PC-3 (cell line): Measurements from ENCODE around the gene PLAC9. TPM values are rescaled to one million over a fixed set of nuclear protein-coding genes. Genes with fewer than 3 reads are reported as not detected.

Experiments used
- ATAC-seq: fragments of 200-7000 bp; cut with Tn5 transposase; 2 replicates; pipeline ENCODE4 v1.9.1; 2020; ENCODE audit warnings: mild to moderate bottlenecking, moderate library complexity
- BruUV-seq: library from RNA; stranded (reverse); fragments of 400-500 nt; replicated peaks from 2 replicates; lab custom pipeline; 2021; lab: Mats Ljungman, UMichigan
- CTCF ChIA-PET: fragments of 300-600 bp; sonication (Branson Sonifier 250); formaldehyde crosslinking; loops from one replicate; lab custom pipeline; 2022; ENCODE audit warnings: antibody characterized with exemption; lab: Charles Lee
- POLR2A ChIA-PET: fragments of 300-600 bp; sonication (Branson Sonifier 250); formaldehyde crosslinking; loops from one replicate; lab custom pipeline; 2022; ENCODE audit warnings: antibody characterized with exemption; ENCODE audit not compliant: unreplicated experiment; lab: Charles Lee
- DNase-seq: peaks from one replicate; pipeline ENCODE4 v3.0.0-alpha.2; 2015
- H2AFZ ChIP-seq: fragments of 300-600 bp; sonication (generic); 2 replicates; pipeline ENCODE4 v1.6.0; 2016; ENCODE audit warnings: antibody characterized with exemption, low read length
- H3F3A ChIP-seq: fragments of 300-600 bp; sonication (generic); one replicate; pipeline ENCODE4 v1.6.0; 2017; ENCODE audit warnings: antibody characterized with exemption, low read length, control low read depth, mild to moderate bottlenecking; ENCODE audit not compliant: unreplicated experiment
- H3K27ac ChIP-seq: fragments of 300-600 bp; sonication (generic); 2 replicates; pipeline ENCODE4 v1.5.1; 2016; ENCODE audit warnings: mild to moderate bottlenecking, low read length
- H3K27me3 ChIP-seq: fragments of 300-600 bp; sonication (generic); 2 replicates; pipeline ENCODE4 v1.6.1; 2016; ENCODE audit warnings: low read length, mixed read lengths
- H3K36me3 ChIP-seq: fragments of 300-600 bp; sonication (generic); 2 replicates; pipeline ENCODE4 v1.6.1; 2016; ENCODE audit warnings: low read depth, mixed run types, low read length, mixed read lengths
- H3K4me1 ChIP-seq: fragments of 300-600 bp; sonication (generic); 2 replicates; pipeline ENCODE4 v1.5.1; 2016; ENCODE audit warnings: low read length; ENCODE audit not compliant: insufficient read depth
- H3K4me2 ChIP-seq: fragments of 300-600 bp; sonication (generic); 2 replicates; pipeline ENCODE4 v1.6.0; 2016; ENCODE audit warnings: low read length
- H3K4me3 ChIP-seq: fragments of 300-600 bp; sonication (generic); 2 replicates; pipeline ENCODE4 v1.5.1; 2016; ENCODE audit warnings: mild to moderate bottlenecking, low read length, mixed read lengths
- H3K79me2 ChIP-seq: fragments of 300-600 bp; sonication (generic); 2 replicates; pipeline ENCODE4 v1.6.1; 2017; ENCODE audit warnings: low read length, mixed read lengths
- H3K9ac ChIP-seq: fragments of 300-600 bp; sonication (generic); 2 replicates; pipeline ENCODE4 v1.6.0; 2016; ENCODE audit warnings: mild to moderate bottlenecking, low read length
- H3K9me2 ChIP-seq: fragments of 300-600 bp; sonication (generic); replicated peaks from 2 replicates; pipeline ENCODE4 v1.6.1; 2016; ENCODE audit warnings: mixed run types, low read length, mixed read lengths
- H3K9me3 ChIP-seq: fragments of 300-600 bp; sonication (generic); 2 replicates; pipeline ENCODE4 v1.6.1; 2016; ENCODE audit warnings: low read length, mixed read lengths
- H4K20me1 ChIP-seq: fragments of 300-600 bp; sonication (generic); 2 replicates; pipeline ENCODE4 v1.6.1; 2016; ENCODE audit warnings: low read length, mixed read lengths
- CTCF ChIP-seq: fragments of 300-600 bp; sonication (generic); conservative IDR thresholded peaks from 2 replicates; pipeline ENCODE4 v1.5.1; 2017; ENCODE audit warnings: antibody characterized with exemption, low read depth, mild to moderate bottlenecking, low read length
- EZH2 ChIP-seq: fragments of 300-600 bp; sonication (generic); IDR thresholded peaks from one replicate; pipeline ENCODE4 v1.6.1; 2017; ENCODE audit warnings: antibody characterized with exemption, mild to moderate bottlenecking, low read length; ENCODE audit not compliant: unreplicated experiment
- EZH2phosphoT487 ChIP-seq: fragments of 300-600 bp; sonication (generic); IDR thresholded peaks from 2 replicates; pipeline ENCODE4 v1.6.1; 2018; ENCODE audit warnings: mild to moderate bottlenecking, antibody characterized with exemption, low read length, borderline replicate concordance
- intact Hi-C: fragments of 100-400 bp; cut with micrococcal nuclease; formaldehyde crosslinking; loops from 2 replicates; pipeline ENCODE4 v1.9.0; 2023
- total RNA-seq: library from RNA; depleted of rRNA; stranded (reverse); fragments of >200 nt; gene quantifications from 2 replicates; pipeline ENCODE4 v1.2.3, GENCODE V29; 2014

PLAC9 gene
- total RNA-seq, 1 experiment from 2014 or later, result 2.0 TPM

- Histone ChIP-seq H3K79me2 (peaks cover 33% of the 10 kb centered on the region), H4K20me1 (peaks cover 5% of the 10 kb centered on the region), H3F3A (peaks cover 13% of the 10 kb centered on the region), H3K4me1 (peaks cover 71% of the 10 kb centered on the region), H3K9ac (no peak overlapping the region), H2AFZ (no peak overlapping the region), H3K4me3 (no peak overlapping the region), H3K9me2 (no peaks in the 10 kb centered on the region), H3K9me3 (no peaks in the 10 kb centered on the region), H3K27ac (no peak overlapping the region), H3K36me3 (peaks cover 84% of the 10 kb centered on the region), H3K27me3 (no peaks in the 10 kb centered on the region), H3K4me2 (no peak overlapping the region)
- ATAC-seq (no peak), DNase-seq (peak; percentile 76)
- ChIA-PET POLR2A (no interaction called here), CTCF (interaction anchor here (0.5 to 1.3 kb wide), 3 partner anchors 43 to 815 kb away, joined by 3 to 4 read pairs (median 3); no protein-coding TSS in a partner anchor)
- BruUV-seq, result no TSS peak
- TF ChIP-seq EZH2, result no peak
- TF ChIP-seq CTCF, result peak; percentile 89
- intact Hi-C loops, result no loop called here
Measured at GRCh38 chr10:80161321-80162083, 29.0 kb downstream of the PLAC9 start.

GRCh38 chr10:80163741-80164341, 31.3 kb downstream of the PLAC9 start:
- peak; percentile 71 for ATAC-seq
- peak overlapping the region; percentile 61 for H3K9ac ChIP-seq

More at GRCh38 chr10:80163741-80164341, 31.3 kb downstream of the PLAC9 start:
- Histone ChIP-seq H4K20me1 (peaks cover 5% of the 10 kb centered on the region), H3K27me3 (no peaks in the 10 kb centered on the region), H3K79me2 (peaks cover 28% of the 10 kb centered on the region), H3K9me2 (no peaks in the 10 kb centered on the region), H3K36me3 (peaks cover 74% of the 10 kb centered on the region), H3K4me1 (peaks cover 55% of the 10 kb centered on the region), H3F3A (peaks cover 12% of the 10 kb centered on the region), H3K9me3 (no peaks in the 10 kb centered on the region), H3K4me2 (peak overlapping the region; percentile 58), H3K27ac (peak overlapping the region; percentile 78), H2AFZ (no peak overlapping the region), H3K4me3 (peak overlapping the region; percentile 23)
- intact Hi-C loops, result loop anchor here (1.0 kb wide), 5 partner anchors 18 to 720 kb away; no protein-coding TSS in a partner anchor
- DNase-seq, result peak; percentile 100
- ChIA-PET CTCF (interaction anchor here (2.0 kb wide), 1 partner anchor 19 kb away, joined by 12 read pairs; no protein-coding TSS in a partner anchor), POLR2A (no interaction called here)
- TF ChIP-seq CTCF (no peak), EZH2 (no peak), EZH2phosphoT487 (no peak)
- TSS peak; percentile 19 for BruUV-seq
